GM12891 (cell line): ENCODE measurements around the gene BANF2.
A peak's percentile ranks its signal among the peaks of the same experiment; 100 is the strongest.
"Not testable (repeated sequence)": the region's sequence is repeated elsewhere in the genome, so short reads cannot be mapped to it uniquely, and the experiment has no call there.

Source experiments
- DNase-seq: peaks from one replicate; pipeline ENCODE4 v3.0.0; 2011; ENCODE audit warnings: low spot score; ENCODE audit not compliant: insufficient read length
- FAIRE-seq: peaks from 2 replicates; lab custom pipeline; 2011; peaks lifted over from hg19 to GRCh38; lab: Jason Lieb, UNC
- PAX5 ChIP-seq: IDR thresholded peaks from 2 replicates; pipeline ENCODE4 v1.6.1; 2011; ENCODE audit warnings: low read length, moderate library complexity, mild to moderate bottlenecking; ENCODE audit not compliant: insufficient read depth, severe bottlenecking
- POLR2A ChIP-seq: IDR thresholded peaks from 2 replicates; pipeline ENCODE4 v1.6.1; 2011; ENCODE audit warnings: low read depth, low read length, control low read depth
- POLR2AphosphoS5 ChIP-seq: IDR thresholded peaks from 2 replicates; pipeline ENCODE4 v1.6.1; 2011; ENCODE audit warnings: low read depth, low read length, control low read depth
- POU2F2 ChIP-seq: IDR thresholded peaks from 2 replicates; pipeline ENCODE4 v1.6.1; 2011; ENCODE audit warnings: low read depth, mild to moderate bottlenecking, control low read depth, low read length, moderate library complexity
- SPI1 ChIP-seq: IDR thresholded peaks from 2 replicates; pipeline ENCODE4 v1.6.1; 2011; ENCODE audit warnings: low read depth, low read length, control low read depth
- TAF1 ChIP-seq: IDR thresholded peaks from 2 replicates; pipeline ENCODE4 v1.6.1; 2011; ENCODE audit warnings: low read depth, low read length, control low read depth

The BANF2 gene

GRCh38 chr20:17768271-17768670, 68.5 kb downstream of the BANF2 start:
- no peak for FAIRE-seq
- TF ChIP-seq SPI1: no peak
- DNase-seq: no peak

GRCh38 chr20:17769716-17770115, 70.0 kb downstream of the BANF2 start:
- DNase-seq, FAIRE-seq: not testable (repeated sequence)

GRCh38 chr20:17771206-17772004, 71.6 kb downstream of the BANF2 start:
- no peak for TF ChIP-seq PAX5
- no peak for TF ChIP-seq POU2F2
- TF ChIP-seq POLR2AphosphoS5: no peak
- no peak for TF ChIP-seq POLR2A
- TF ChIP-seq TAF1: no peak
- no peak for TF ChIP-seq SPI1
- no peak for DNase-seq
- no peak for FAIRE-seq

- no peak for DNase-seq
- TF ChIP-seq POU2F2 (no peak), POLR2A (no peak), SPI1 (no peak), PAX5 (no peak), POLR2AphosphoS5 (no peak), TAF1 (no peak)
- no peak for FAIRE-seq
These were observed 72.2 kb downstream of the BANF2 start for GRCh38 chr20:17772005-17772343.

DNA sequence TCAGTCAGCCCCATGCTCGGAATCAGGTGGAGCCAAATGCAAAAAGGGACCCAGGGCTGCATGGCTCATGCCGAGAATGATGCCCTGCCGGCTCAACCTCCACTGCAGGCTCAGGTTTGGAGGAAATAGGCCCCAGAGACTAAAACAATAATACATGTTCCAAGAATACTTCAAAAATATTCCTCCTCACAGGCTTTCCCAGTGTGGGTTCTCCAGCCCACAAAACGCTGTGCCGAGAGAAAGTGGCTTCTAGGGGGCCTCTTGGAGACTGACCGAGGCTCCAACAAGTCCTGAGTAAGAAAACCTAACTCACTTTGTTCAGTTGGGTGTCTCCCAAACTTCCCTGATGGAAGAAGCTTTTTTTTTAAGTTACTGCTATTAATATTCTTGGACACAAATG, 73.9 kb downstream of the BANF2 start:
- FAIRE-seq: no peak
- TF ChIP-seq POU2F2: no peak
- TF ChIP-seq POLR2A: no peak
- TF ChIP-seq TAF1: no peak
- no peak for TF ChIP-seq SPI1
- no peak for TF ChIP-seq PAX5
- TF ChIP-seq POLR2AphosphoS5: no peak
- no peak for DNase-seq

- TF ChIP-seq POLR2A (no peak), POLR2AphosphoS5 (no peak), PAX5 (no peak), SPI1 (no peak), TAF1 (no peak), POU2F2 (no peak)
- DNase-seq: no peak
- no peak for FAIRE-seq
These were observed 75.8 kb downstream of the BANF2 start for GRCh38 chr20:17775600-17775999.

DNA sequence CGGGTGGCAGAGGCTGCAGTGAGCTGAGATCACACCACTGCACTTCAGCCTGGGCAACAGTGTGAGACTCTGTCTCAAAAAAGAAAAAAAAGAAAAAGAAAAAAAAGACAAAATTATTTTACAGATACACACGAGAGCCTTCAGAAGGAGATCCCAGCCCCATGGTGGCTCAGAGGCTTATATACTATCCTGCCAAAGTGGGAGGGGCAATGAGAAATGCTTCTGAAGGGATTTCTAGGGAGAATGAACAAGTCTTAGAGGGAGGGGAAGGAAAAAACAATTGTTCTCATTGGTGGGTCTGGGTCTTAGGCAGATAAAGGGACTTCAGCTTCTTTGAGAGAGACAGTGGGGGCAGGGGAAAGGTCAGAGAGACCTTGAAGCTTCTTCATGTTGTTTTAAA, 76.8 kb downstream of the BANF2 start:
- no peak for FAIRE-seq
- TF ChIP-seq SPI1 (no peak), PAX5 (no peak), POLR2A (no peak), POU2F2 (no peak), POLR2AphosphoS5 (no peak), TAF1 (no peak)
- no peak for DNase-seq

GRCh38 chr20:17779011-17779410, 79.2 kb downstream of the BANF2 start:
- not testable (repeated sequence) for DNase-seq, FAIRE-seq

- no peak for DNase-seq
- FAIRE-seq: peak; percentile 85
- TF ChIP-seq POU2F2 (no peak), SPI1 (peak; percentile 41; the same call in 1 of the 2 replicates), PAX5 (no peak), POLR2AphosphoS5 (no peak), POLR2A (no peak), TAF1 (no peak)
These were observed 83.0 kb downstream of the BANF2 start for GRCh38 chr20:17782768-17783167.

DNA sequence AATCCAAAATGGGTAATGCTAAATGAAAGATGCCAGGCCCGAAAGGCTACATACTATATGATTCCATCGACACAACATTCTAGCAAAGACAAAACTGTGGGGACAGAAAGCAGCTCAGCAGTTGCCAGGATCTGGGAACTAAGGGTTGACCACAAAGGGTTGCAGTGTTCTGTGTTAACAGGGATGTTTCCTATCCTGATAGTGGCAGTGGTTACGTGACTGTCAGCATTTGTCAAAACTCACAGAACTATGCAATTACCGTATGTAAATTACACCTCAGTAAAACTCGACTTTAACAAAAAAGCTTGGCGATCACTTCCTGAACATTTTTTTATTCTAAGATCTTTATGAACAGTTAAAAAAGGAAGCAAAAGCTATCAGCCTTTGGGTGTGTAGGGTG, 83.9 kb downstream of the BANF2 start:
- FAIRE-seq: no peak
- no peak for DNase-seq
- TF ChIP-seq POLR2AphosphoS5: no peak
- TF ChIP-seq POU2F2: no peak
- TF ChIP-seq PAX5: no peak
- TF ChIP-seq POLR2A: no peak
- TF ChIP-seq SPI1: no peak
- no peak for TF ChIP-seq TAF1

GRCh38 chr20:17785007-17785406, 85.2 kb downstream of the BANF2 start:
- DNase-seq (no peak), FAIRE-seq (no peak)
- no peak for TF ChIP-seq POLR2AphosphoS5
- no peak for TF ChIP-seq PAX5
- TF ChIP-seq SPI1: no peak
- no peak for TF ChIP-seq TAF1
- TF ChIP-seq POU2F2: no peak
- TF ChIP-seq POLR2A: no peak
